ENCODE measurements around the gene OBI1.
A peak's percentile ranks its signal among the peaks of the same experiment; 100 is the strongest.

OBI1 gene

DNA sequence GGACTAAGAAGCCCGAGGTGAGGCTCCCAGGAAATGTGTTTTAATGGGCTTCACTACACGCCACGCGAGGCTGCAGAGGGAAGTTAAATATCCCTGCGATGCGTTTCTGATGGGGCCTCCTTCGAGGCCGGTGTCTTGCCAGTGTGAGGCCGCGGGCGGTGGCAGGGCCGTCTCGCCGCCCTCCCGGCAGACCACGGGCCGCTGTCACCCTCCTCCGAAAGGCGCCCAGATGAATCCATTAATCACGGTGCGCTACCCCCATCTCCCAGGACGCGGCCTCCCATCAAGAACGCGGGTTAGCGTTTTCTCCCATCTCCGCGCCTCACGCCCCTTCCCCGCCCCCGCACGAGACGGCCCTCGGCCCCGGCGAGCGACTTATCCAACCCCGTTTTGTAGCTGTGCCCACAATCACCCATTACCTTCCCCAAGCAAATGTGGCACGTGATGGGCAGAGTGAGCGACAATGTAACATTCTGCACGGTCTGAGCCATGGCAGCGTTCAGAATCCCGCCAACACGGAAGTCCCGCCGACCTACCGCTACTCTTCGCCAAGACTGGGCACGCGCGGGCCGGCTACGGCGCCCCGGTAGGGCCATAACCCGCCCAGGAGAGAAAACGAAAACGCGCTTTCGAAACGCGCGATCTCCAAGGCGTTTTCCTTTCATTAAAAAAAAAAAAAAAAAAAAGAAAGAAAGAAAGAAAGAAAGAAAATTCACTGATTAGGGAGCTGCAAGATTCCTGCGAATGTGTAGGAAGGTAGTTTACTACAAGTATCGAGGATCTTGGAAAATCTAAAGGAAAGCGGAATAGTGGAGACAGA lies at the start of gene OBI1 (continued):
- TF ChIP-seq SCRT2 (tag by site-specific recombination; IDR thresholded peaks at IDR 0.05) (no peak), RBAK (tag by site-specific recombination; IDR thresholded peaks at IDR 0.05) (no peak), HOXA7 (CRISPR knock-in tag; IDR thresholded peaks at IDR 0.05; ENCODE audit: borderline replicate concordance) (no peak), ZNF624 (tag by site-specific recombination; IDR thresholded peaks at IDR 0.05) (no peak), ZNF341 (tag by site-specific recombination; IDR thresholded peaks at IDR 0.05; ENCODE audit: low read depth) (peak; percentile 65), TRIM28 (IDR thresholded peaks at IDR 0.05; ENCODE audit: borderline replicate concordance, low read length) (no peak), ZNF776 (tag by site-specific recombination; IDR thresholded peaks at IDR 0.05; ENCODE audit: borderline replicate concordance) (no peak), ZNF654 (tag by site-specific recombination; IDR thresholded peaks at IDR 0.05; ENCODE audit: low read depth) (no peak), ZNF133 (tag by site-specific recombination; IDR thresholded peaks at IDR 0.05) (no peak), ZSCAN16 (tag by site-specific recombination; IDR thresholded peaks at IDR 0.05) (no peak), ZBTB17 (tag by site-specific recombination; IDR thresholded peaks at IDR 0.05) (peak; percentile 90), ZNF140 (tag by site-specific recombination; IDR thresholded peaks at IDR 0.05) (no peak), ZNF112 (tag by site-specific recombination; IDR thresholded peaks at IDR 0.05) (no peak), HOXC10 (CRISPR knock-in tag; IDR thresholded peaks at IDR 0.05) (peak; percentile 94; the same call in 1 of the 2 replicates), ZNF214 (tag by site-specific recombination; IDR thresholded peaks at IDR 0.05; ENCODE audit: borderline replicate concordance) (no peak), REST (tag by site-specific recombination; IDR thresholded peaks at IDR 0.05) (no peak; the same call in 1 of the 2 replicates), ZNF792 (tag by site-specific recombination; IDR thresholded peaks at IDR 0.05) (no peak), ZNF221 (tag by site-specific recombination; IDR thresholded peaks at IDR 0.05; ENCODE audit: borderline replicate concordance) (no peak), ZBTB49 (tag by site-specific recombination; IDR thresholded peaks at IDR 0.05; ENCODE audit: low read depth) (no peak), ZNF48 (tag by site-specific recombination; IDR thresholded peaks at IDR 0.05) (no peak), ZNF148 (tag by site-specific recombination; IDR thresholded peaks at IDR 0.05; ENCODE audit: borderline replicate concordance) (no peak), ZNF777 (tag by site-specific recombination; IDR thresholded peaks at IDR 0.05; ENCODE audit: borderline replicate concordance) (no peak), ZNF76 (tag by site-specific recombination; IDR thresholded peaks at IDR 0.05; ENCODE audit: borderline replicate concordance, low read depth) (peak; percentile 85), REPIN1 (tag by site-specific recombination; IDR thresholded peaks at IDR 0.05; ENCODE audit: low read depth) (no peak), ZNF621 (tag by site-specific recombination; IDR thresholded peaks at IDR 0.05) (no peak), ZNF677 (tag by site-specific recombination; IDR thresholded peaks at IDR 0.05) (no peak), ZNF610 (tag by site-specific recombination; IDR thresholded peaks at IDR 0.05; ENCODE audit: borderline replicate concordance) (peak; percentile 28; the same call in 1 of the 2 replicates), ZNF548 (tag by site-specific recombination; IDR thresholded peaks at IDR 0.05) (no peak), ZNF707 (tag by site-specific recombination; IDR thresholded peaks at IDR 0.05) (no peak), ZNF473 (tag by site-specific recombination; IDR thresholded peaks at IDR 0.05) (no peak)
- TF ChIP-seq, protein P1, sequence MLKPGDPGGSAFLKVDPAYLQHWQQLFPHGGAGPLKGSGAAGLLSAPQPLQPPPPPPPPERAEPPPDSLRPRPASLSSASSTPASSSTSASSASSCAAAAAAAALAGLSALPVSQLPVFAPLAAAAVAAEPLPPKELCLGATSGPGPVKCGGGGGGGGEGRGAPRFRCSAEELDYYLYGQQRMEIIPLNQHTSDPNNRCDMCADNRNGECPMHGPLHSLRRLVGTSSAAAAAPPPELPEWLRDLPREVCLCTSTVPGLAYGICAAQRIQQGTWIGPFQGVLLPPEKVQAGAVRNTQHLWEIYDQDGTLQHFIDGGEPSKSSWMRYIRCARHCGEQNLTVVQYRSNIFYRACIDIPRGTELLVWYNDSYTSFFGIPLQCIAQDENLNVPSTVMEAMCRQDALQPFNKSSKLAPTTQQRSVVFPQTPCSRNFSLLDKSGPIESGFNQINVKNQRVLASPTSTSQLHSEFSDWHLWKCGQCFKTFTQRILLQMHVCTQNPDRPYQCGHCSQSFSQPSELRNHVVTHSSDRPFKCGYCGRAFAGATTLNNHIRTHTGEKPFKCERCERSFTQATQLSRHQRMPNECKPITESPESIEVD (tag by site-specific recombination; IDR thresholded peaks at IDR 0.05) = no peak
